ENCODE measurements around the gene MIER3. TPM values are rescaled to one million over a fixed set of nuclear protein-coding genes. Genes with fewer than 3 reads are reported as not detected.

The MIER3 gene
- total RNA-seq, 2 donors from 2014 or later, result 11.2 to 20.4 TPM

- H3K36me3 ChIP-seq, result no peaks in the 10 kb centered on the region
- no peaks in the 10 kb centered on the region for H3K4me1 ChIP-seq
- no peak for TF ChIP-seq CTCF (IDR thresholded peaks at IDR 0.05)
- no peak overlapping the region for H3K27ac ChIP-seq
- no peak for DNase-seq (ENCODE audit: low spot score)
- no peaks in the 10 kb centered on the region for H3K9me3 ChIP-seq
- H3K27me3 ChIP-seq, result no peaks in the 10 kb centered on the region
- H3K4me3 ChIP-seq, result no peak overlapping the region
These were observed 35.2 kb upstream of the MIER3 start for GRCh38 chr5:56987171-56987570.

DNA sequence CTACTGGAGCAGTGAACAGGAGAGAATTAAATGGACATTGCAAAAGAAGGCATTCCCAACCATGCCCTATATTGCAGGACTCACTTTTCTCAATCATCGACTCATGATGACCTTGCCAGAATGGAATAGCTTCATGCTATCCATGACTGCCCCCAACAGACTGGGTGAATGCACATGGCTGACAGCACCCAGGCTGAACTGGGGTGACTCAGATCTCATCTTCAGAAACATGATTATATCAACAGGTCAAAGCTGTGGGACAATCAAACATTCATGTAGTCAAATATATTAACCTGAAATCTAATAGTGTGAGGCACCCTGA, 34.7 kb upstream of the MIER3 start:
- Histone ChIP-seq H3K4me1 (no peaks in the 10 kb centered on the region), H3K36me3 (no peaks in the 10 kb centered on the region), H3K27ac (no peak overlapping the region), H3K4me3 (no peak overlapping the region), H3K27me3 (no peaks in the 10 kb centered on the region), H3K9me3 (no peaks in the 10 kb centered on the region)
- no peak for DNase-seq (ENCODE audit: low spot score)
- no peak for TF ChIP-seq CTCF (IDR thresholded peaks at IDR 0.05)

GRCh38 chr5:56985936-56986625, 34.2 kb upstream of the MIER3 start:
- H3K36me3 ChIP-seq, result no peaks in the 10 kb centered on the region
- H3K27ac ChIP-seq, result no peak overlapping the region
- H3K4me1 ChIP-seq, result no peaks in the 10 kb centered on the region
- no peak for TF ChIP-seq CTCF (IDR thresholded peaks at IDR 0.05)
- DNase-seq (ENCODE audit: low spot score), result no peak
- H3K27me3 ChIP-seq, result no peaks in the 10 kb centered on the region
- no peaks in the 10 kb centered on the region for H3K9me3 ChIP-seq
- H3K4me3 ChIP-seq, result no peak overlapping the region

GRCh38 chr5:56984445-56984844, 32.5 kb upstream of the MIER3 start:
- no peaks in the 10 kb centered on the region for H3K4me1 ChIP-seq
- TF ChIP-seq CTCF (IDR thresholded peaks at IDR 0.05), result no peak
- DNase-seq (ENCODE audit: low spot score), result no peak
- no peaks in the 10 kb centered on the region for H3K27me3 ChIP-seq
- no peaks in the 10 kb centered on the region for H3K36me3 ChIP-seq
- H3K4me3 ChIP-seq, result no peak overlapping the region
- H3K9me3 ChIP-seq, result no peaks in the 10 kb centered on the region
- no peak overlapping the region for H3K27ac ChIP-seq

DNA sequence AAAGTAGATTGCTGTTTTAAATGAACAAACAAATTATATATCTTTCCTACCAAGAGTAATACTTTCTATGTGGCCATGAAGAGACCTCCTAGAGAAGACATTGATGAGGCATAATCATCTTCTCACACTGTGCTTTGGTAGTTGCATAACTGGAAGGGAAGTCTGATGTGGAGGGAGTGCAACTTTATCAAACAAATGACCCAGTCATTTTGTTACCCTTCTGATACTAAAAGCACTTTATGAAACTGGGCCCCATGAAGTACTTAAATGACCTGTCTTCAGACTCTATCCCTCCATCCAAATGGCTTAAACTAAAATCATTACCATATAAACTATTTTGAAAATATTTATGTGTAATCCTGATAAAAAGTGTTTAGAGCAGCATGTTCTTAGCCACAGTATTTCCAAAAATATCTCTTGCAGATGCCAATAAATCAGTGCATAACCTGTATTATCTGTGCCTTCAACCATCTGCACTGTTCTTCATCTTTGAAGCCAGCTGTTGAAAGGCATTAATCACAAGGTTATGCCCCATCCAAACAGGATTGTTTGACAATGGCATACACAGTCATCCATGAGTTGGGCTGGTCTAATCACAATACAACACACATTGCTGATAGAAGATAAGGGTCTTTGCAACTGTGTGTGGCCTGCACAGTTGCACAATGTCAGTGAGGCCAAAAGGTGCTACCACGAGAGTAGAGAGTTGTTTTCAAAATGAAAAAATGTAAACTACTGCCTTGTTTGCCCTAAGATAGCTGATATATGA, 31.9 kb upstream of the MIER3 start:
- Histone ChIP-seq H3K27ac (no peak overlapping the region), H3K27me3 (no peaks in the 10 kb centered on the region), H3K36me3 (no peaks in the 10 kb centered on the region), H3K9me3 (no peaks in the 10 kb centered on the region), H3K4me3 (no peak overlapping the region), H3K4me1 (no peaks in the 10 kb centered on the region)
- no peak for TF ChIP-seq CTCF (IDR thresholded peaks at IDR 0.05)
- DNase-seq (ENCODE audit: low spot score), result no peak
